HG03342 (cell line): Measurements from ENCODE around the gene CDK14.
"Not testable (repeated sequence)": the region's sequence is repeated elsewhere in the genome, so short reads cannot be mapped to it uniquely, and the experiment has no call there.

Source experiments
- ATAC-seq: cut with Tn5 transposase; IDR thresholded peaks from one replicate; pipeline ENCODE4 v1.9.1; 2021; ENCODE audit warnings: mild to moderate bottlenecking, moderate library complexity; ENCODE audit not compliant: unreplicated experiment

The CDK14 gene

DNA sequence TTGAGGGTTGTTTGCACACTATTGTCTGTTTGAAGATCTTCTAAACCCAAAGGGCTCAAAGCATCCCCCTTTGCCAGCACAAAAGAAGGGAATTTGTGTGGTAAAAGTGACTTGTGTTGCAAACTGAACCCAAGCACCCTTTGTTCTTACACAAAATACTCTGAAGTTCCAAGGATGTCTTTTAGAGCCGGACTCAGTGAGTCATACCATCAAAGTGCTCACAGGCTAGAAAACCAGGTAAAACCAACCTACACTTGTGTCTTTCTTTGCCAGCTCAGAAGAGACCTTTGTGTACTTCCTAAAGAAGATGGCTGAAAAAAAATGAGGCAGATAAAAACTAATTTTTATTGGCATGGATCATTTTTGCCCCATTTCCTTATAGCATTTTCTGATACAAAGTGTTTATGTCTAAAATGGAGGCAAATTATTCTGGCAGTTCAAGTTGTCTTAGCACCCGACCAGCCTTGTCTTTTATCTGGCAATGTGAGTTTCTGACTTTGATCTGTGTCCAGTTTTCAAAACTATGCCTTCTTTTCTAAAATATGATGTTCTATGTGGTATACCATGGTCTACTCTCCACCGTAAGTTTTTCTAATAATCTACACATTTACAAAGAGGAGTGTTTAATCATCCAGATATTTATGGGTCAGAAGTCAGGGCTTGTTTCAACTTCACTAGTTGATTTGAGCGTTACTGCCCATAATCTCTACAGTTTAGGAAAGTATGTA, 539.7 kb downstream of the CDK14 start:
- no peak for ATAC-seq

DNA sequence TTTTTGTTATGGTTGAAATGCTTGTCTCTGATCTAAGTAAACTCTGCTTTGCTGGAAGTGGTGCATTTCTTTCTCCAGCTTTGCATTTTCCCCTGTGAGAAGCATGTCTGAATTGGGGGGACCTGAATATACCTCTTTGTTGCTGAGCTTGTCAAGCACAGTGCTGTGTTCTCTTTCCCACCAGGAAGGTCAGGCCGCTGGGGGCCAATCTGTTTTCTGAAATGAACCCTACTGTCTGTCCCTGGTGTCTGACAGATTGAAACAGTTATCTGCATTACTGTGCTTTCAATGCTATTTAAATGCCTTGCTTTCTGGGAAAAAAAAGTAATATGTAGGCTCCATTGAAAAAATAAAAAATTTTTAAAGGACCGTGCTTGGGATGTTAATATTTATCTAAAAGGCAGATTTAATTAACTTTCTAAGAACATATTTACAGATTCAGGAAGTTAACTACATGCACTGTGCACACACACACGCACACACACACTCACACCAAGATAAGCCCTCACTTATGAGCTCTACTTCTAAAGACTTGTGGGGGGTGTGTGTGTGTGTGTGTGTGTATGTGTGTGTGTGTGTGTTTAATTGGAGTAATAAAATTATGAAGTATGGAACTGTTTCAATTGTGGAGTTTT, 541.1 kb downstream of the CDK14 start:
- ATAC-seq = no peak

DNA sequence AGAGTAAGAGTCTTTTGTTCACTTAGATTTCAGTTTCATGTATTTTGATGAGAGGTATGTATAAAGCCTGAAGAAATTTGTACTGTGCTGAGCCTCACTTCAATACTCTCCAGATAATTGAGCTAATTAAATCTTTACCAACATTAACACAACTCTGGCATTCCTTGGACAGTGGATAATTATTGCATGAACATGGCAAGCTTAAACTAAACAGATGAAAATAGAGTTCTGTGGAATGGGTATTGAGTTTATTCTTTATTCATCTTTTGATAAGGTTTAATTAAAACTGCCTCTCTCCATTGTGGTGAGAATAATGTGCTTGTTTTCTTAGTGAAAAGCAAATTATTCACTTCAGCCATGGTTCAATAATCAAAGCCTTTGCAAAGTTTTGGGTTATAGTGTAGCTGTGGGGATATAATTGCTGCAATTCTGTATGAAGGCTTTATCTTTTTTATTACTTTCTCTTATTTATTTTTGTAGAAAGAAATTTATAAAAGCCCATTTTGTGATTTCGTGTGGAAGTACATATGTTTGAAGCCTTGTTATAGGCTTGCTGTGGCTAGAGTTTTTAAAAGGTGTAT, 541.8 kb downstream of the CDK14 start:
- no peak for ATAC-seq

DNA sequence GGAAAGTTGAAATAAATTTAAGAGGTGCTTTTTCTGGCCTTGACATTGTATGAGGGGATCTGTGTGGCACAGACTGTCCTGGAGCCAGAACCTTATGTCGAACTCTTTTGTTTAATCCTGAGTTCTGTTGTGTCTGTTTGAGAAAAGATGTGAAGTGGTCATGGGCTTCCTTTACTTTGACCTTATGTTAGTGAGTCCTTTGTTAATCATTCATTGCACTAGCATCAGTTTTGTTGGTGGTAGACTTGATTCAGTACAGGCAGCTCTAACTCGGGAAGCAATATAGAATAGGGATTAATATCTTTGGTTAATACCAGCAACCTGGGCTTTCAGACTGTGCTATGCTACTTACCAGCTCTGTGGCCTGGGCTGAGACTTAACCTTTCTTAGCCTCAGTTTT, 544.2 kb downstream of the CDK14 start:
- ATAC-seq = no peak

DNA sequence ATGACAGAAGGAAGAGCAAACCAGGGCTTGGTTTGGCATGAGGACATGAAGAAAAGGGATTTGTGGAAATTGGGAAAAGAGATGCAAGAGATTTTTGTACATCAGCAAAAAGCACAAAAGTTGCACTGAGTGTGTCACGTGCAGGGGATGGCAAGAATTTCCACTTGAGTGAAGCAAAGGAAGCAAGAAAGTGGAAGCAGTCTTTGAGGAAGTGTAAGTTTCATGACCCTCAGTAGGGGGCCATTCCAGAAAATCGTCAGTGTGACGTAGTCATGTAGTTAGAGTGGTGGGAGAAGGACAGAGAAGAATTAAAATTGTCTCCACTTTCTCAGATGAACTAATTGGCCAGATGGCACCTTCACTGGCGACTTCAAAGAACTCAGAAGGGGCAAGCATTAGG, 544.9 kb downstream of the CDK14 start:
- peak; percentile 44 for ATAC-seq

DNA sequence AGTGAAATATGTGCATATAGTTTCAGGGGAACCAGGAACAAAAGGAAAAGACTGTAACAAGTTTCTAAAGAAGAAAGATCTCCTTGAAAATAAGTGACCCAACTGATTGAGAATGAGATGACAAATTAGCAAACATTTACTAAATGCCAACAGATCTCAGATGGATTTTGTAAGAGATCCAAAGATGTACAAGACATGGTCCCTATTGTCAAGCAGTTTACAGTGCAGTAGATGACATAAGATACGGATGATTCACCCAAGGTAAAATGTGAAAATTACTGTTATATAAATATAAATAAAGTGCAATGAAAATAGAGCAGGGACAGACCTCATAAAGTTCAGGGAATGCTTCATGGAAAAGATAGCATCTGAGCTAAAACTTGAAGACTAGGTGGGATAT, 546.6 kb downstream of the CDK14 start:
- no peak for ATAC-seq

DNA sequence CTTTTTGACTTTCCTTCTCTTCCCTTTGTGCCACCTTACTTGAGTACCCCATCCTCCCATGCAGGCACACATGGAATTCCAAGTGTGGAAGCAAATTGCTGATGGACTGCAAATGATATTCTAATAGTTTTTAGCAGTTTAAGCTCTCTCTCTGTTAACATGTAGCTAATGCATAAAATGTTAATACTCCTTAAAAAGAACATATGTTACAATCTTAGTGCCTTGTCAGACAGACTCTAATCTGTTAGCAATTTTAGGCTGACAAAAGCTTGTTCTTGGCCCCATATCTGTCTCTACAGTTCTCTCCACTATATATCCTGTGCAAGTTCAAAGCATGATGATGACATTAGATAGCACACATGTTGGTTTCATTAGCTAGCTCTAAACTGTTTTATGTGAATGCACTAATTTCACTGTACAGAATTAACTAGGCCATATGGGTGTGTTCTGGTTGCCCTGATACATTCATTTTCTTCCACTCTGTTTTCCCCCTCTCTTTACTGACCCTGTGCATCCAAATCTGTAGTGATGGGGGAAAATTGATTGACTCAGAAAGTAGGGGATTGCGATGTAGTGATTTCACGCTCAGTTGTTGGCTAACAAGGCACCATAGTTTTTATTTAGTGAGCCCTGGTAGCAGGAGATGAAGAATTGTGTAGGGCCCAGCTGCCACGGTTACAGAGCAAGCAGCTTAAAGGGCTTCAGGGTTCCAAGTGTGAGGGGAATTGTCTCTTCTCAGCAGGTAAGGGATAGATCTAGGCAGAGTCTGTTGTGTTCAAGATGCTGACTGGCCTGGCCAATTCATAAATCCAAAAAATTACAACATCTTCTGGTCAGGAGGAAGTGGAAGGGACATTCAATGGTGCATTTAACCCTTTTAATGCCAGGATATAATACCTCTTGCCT, 553.5 kb downstream of the CDK14 start:
- ATAC-seq = no peak

DNA sequence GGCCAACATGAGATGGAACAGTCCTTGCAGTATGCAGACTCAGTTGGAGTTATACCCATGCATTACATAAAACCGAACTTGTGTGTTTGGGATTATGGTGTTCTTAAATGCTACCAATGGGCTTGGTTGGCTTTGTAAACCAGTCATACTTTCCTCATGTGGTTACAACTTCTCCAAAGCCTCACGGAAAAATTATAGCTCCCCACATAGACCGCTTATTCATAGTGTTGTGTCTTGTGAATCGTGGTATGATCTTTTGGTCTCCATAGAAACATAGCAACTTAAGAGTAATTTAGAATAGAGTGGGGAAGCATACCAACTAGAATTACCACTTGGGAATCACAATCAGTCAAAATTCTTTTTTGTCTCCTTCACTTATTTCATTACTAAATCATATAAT, 555.8 kb downstream of the CDK14 start:
- no peak for ATAC-seq

DNA sequence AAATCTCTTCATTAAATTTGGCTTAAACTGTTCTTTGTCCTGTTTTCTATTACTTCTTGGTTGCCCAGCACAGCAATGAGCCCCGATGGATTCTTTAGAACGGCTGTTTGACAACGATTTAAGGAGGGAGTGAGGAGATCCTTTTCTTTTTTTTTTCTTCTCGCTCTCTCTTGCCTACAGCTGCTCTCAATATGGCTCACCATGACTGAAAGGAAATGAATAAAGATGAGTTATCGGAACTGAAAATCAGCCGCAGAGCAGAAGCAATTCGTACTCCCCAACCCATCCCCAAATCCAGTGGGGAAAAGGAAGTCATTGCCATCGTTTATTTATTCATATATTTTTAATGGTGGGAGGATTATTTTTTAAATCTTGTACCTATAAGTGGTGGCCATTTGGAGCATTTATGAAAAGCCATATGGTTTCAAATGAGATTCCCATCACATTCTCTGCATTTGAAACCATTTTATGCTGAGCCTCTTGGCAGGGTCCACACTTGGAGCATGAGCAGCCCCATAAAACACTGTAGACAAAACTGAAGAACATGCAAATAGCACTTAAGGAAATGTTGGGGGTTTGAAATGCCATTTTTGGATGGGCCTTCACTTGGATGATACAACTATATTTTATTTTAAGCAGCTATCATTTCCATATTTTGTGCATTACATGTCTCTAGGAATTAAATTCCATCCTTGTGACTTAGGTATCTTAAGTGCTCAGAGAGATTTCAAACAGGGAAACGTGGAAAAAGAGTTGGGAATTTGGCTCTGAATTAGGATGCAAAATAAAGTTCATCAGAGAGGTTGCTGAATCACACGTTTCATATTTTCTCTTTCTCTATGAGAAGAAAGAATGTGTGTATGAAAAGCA, 560.4 kb downstream of the CDK14 start:
- no peak for ATAC-seq

DNA sequence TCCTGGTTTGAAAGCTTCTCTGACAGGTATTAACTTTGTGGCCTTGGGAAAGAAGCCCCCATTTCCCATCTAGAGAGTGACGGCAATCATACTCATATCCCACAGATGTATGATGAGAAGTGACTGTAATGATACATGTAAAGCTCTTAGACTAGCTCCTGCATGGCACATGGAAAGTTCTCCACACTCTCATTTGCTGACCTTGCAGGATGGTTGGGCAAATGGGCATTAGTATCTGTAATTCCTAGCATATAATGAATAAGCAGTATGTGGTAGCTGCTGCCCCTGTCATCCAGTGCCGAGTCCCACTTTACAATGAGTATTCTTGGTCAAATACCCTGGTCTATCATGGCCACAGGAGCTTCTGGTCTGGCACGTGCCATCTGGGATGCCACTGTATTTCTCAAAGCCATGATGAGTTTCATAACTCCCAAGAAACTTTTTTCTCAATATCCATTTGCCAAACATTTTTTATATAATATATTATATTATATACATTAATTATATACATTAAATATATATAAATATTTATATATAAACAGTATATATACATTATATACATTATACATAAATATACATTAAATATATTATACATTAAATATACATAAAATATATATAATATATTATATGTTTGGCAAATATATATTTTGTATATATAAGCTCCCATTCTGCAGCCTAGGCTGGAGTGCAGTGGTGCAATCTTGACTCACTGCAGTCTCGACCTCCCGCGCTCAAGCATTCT, 561.6 kb downstream of the CDK14 start:
- ATAC-seq = no peak

DNA sequence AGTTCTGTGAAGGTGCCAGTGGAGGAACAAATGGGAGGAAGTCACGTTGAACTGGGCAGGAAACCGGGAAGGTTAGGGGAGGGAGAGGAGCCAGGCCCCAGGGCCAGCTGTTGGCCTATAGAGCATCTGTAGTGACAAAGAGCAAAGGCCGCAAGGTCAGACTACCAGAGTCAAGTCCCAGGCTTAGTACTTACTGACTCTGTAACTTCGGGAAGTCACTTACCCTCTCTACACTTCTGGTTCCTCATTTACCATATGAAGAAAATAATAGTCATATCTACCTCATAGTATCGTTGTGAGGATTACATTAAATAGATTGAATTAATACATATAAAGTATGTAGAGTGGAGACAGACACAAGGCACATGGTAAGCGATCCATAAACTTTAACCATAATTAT, 566.3 kb downstream of the CDK14 start:
- no peak for ATAC-seq

DNA sequence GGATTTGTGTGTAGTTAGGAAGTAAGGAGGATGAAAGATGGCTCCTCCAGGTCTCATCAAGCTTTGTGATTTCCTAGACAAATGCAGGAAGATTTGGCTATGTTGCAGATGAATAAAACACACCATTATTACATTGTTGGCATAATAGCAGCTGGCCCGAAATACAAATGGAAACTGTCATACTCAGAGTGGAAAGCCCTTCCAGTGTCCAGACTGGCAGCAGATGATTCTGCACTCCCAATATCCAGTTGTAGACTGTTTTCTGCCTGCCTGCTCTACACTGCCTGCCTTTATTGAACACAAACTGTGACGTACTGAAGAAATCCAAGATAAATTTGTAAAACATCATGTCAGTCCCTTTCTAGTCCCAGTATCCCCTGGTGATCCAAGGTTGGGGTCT, 568.4 kb downstream of the CDK14 start:
- ATAC-seq = no peak

DNA sequence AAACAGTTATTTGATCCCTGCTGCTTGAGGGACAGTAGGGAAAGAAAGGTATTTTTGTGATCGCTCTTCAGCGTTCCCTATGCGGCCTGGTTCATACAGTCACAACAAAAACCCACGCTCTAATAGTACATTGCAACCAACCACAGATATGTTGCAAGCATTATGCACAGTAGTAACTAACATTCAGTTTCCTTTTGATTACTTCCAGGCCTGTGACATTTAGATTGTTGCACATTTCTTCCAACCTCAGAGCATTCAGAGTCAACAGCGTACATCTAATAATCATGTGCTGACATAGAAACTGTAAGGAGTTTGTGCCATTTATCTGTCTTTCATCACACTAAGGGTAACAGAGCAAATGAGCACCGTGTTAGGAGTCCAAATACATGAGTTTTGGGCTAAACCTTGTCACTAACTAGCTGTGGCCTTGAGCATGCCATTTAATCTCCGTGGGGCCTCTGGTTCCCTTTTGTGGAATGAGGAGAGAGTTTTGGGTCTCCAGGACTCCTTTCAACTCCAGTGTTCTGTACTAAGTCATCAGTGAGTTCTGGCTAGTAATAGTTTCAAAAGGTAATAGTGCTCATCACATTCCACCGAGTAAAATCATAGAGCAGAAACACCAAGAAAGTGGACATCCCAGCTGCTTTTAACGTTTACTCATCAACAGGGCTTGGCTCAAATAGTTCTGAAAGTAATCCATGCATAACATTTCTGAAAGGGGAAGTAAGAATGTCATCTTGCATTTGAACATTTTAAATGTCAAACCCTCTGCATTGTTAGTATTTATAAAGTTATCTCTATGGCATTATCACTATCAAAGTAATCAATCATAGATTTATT, 569.1 kb downstream of the CDK14 start:
- peak; percentile 93 for ATAC-seq

DNA sequence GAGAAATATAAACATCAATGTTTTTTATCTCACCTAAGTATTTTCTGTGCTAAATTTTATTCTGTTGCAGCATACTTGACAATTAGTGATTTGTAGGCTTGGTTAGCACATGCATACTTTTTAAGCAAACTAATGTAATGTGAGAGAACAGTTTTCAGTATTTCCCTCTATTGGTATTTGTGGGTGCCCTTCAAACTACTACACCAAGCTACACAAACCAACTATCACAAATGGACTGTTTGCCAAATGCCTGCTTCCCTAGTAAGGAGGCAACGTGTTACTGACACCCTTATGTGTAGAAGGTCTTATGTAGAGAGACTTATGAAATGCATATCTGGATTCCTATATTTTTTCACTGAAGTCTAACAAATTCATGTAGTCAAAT, 569.7 kb downstream of the CDK14 start:
- peak; percentile 42 for ATAC-seq

DNA sequence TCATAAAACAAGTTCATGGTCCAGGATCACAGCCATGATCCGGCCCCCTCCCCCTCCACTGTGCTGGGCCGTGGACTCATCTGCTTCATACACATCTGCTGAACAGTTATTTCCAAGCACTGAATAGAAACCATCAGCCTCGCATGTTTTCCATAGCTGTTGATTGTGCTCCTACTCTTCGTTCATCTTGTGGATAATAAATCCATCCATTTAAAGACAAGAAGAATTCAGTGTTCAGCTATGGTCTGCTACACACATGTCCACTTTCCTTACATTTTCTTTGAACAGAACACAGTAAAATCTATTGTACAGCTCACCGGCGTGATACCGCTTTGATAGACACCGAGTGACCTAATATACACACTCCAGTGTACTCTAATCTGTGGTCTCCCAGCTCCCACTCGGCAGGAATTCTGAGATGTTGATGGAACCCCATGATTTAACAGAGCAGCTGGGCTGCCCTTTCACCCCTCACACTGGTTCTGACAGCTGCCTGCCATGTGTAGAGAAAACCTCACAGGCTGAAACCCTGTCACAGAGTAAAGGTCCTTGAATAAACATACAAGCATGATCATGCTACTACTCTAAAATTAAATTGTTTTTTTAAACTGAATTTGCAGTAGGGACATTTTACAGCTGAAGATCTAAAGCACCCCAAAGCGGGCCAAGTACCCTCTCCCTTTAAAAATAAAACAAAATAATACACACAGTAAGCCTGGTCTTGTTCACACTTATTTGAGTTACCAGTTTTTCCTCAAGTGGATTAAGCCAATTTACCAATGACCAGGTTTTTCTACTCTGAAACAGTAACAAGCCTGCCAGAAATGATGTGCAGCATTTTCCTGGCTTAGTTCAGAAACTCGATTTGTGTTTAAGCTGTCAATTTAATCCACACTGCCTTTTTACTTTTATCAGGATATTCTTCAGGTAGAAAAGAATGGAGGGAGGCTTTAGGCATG, 573.0 kb downstream of the CDK14 start:
- no peak for ATAC-seq

DNA sequence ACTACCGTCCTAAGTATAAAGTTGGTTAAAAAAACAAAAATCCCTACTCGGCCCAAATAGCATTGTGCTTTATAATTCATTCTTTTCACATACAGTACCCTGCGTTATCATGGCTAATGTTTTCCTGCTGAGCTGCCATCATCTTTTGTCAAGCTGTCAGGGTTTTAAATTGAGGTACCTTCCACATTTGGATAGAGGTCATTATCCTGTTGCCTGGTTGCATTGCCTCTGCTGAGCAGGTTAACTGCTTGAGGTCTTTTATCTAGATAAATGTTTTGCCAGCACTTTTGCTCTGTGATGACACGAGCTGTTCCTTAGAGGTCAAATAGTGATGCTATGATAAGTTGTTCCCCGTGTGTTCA, 573.7 kb downstream of the CDK14 start:
- no peak for ATAC-seq

DNA sequence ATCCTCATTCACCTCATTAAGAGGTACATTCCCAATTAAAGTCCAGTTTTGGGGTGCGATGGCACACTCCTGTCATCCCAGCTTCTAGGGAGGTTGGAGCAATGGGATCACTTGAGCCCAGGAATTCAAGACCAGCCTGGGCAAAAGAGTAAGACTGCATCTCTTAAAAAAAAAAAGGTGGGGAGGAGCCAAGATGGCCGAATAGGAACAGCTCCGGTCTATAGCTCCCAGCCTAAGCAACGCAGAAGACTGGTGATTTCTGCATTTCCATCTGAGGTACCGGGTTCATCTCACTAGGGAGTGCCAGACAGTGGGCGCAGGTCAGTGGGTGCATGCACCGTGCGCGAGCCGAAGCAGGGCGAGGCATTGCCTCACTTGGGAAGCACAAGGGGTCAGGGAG, 577.1 kb downstream of the CDK14 start:
- ATAC-seq = not testable (repeated sequence)

DNA sequence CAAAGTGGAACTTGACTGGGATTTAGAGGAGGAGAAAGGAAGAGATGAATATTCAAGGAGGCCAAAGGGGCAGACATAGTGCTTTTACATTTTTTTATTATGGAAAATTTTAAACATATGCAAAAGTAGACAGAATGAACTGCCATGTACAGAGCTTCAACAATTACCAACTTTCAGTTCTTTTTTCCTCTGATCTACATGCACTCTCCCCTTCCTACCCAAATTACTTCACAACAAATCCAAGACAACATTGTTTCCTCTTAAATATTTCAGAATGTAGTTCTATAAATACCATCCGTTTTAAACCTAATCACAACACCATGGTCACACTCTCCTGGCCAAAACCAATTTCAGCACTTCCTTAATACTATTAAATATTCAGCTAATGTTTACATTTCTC, 584.6 kb downstream of the CDK14 start:
- ATAC-seq = no peak
